Activated CD4-positive, alpha-beta memory T cell treated with anti-CD3 and anti-CD28 coated beads, Interleukin-2, amount 10 ng/mL, durations not matched to agents 7 days and 5 days (primary cell): ENCODE results near the gene CSRP3. TPM values are rescaled to one million over a fixed set of nuclear protein-coding genes. Genes with fewer than 3 reads are reported as not detected.
A peak's percentile ranks its signal among the peaks of the same experiment; 100 is the strongest.

Experiments used
- CTCF ChIA-PET: fragments of 350-600 bp; sonication (Branson Sonifier 250); formaldehyde crosslinking; loops from one replicate; lab custom pipeline; 2021; ENCODE audit warnings: antibody characterized with exemption, inconsistent platforms; lab: Charles Lee
- POLR2A ChIA-PET: fragments of 350-600 bp; sonication (Branson Sonifier 250); formaldehyde crosslinking; loops from one replicate; lab custom pipeline; 2021; ENCODE audit warnings: antibody characterized with exemption; lab: Charles Lee
- DNase-seq: peaks from one replicate; pipeline ENCODE4 v3.0.0-alpha.2; 2020
- H3K27ac Mint-ChIP-seq: one replicate; pipeline ENCODE4 v1.8.0; 2021; ENCODE audit warnings: mild to moderate bottlenecking, mixed read lengths
- H3K27me3 Mint-ChIP-seq: one replicate; pipeline ENCODE4 v1.8.0; 2021; ENCODE audit warnings: mixed read lengths
- H3K36me3 Mint-ChIP-seq: one replicate; pipeline ENCODE4 v1.8.0; 2021; ENCODE audit warnings: low read depth, mixed read lengths
- H3K4me1 Mint-ChIP-seq: one replicate; pipeline ENCODE4 v1.8.0; 2021; ENCODE audit warnings: mixed read lengths
- H3K4me3 Mint-ChIP-seq: one replicate; pipeline ENCODE4 v1.8.0; 2021; ENCODE audit warnings: mild to moderate bottlenecking, mixed read lengths
- H3K9me3 Mint-ChIP-seq: one replicate; pipeline ENCODE4 v1.8.0; 2021; ENCODE audit warnings: mixed read lengths
- total RNA-seq, 2 experiments: library from RNA; stranded (reverse); gene quantifications; one replicate each; pipeline ENCODE4 v1.2.3, GENCODE V29; 2021

CSRP3 gene
- total RNA-seq, 2 experiments from 2014 or later = not detected

GRCh38 chr11:19239039-19239438 lies 37.3 kb upstream of the CSRP3 start:
- H3K9me3 Mint-ChIP-seq = no peaks in the 10 kb centered on the region
- no peaks in the 10 kb centered on the region for H3K27me3 Mint-ChIP-seq
- POLR2A ChIA-PET = interaction anchor here (1.0 to 1.6 kb wide), 3 partner anchors 9 to 168 kb away, joined by 3 to 9 read pairs (median 4); no protein-coding TSS in a partner anchor
- DNase-seq = no peak
- CTCF ChIA-PET = interaction anchor here (0.8 kb wide), 1 partner anchor 165 kb away, joined by 3 read pairs; no protein-coding TSS in a partner anchor
- H3K4me1 Mint-ChIP-seq = peaks cover 50% of the 10 kb centered on the region
- peaks cover 57% of the 10 kb centered on the region for H3K36me3 Mint-ChIP-seq
- H3K4me3 Mint-ChIP-seq = peak overlapping the region; percentile 74
- H3K27ac Mint-ChIP-seq = peak overlapping the region; percentile 34

GRCh38 chr11:19237813-19238212 lies 36.0 kb upstream of the CSRP3 start:
- Mint-ChIP-seq H3K27me3 (no peaks in the 10 kb centered on the region), H3K27ac (no peak overlapping the region), H3K36me3 (peaks cover 63% of the 10 kb centered on the region), H3K9me3 (no peaks in the 10 kb centered on the region), H3K4me1 (peaks cover 44% of the 10 kb centered on the region), H3K4me3 (no peak overlapping the region)
- CTCF ChIA-PET = interaction anchor here (0.9 kb wide), 1 partner anchor 167 kb away, joined by 3 read pairs; no protein-coding TSS in a partner anchor
- POLR2A ChIA-PET = no interaction called here
- DNase-seq = no peak

- DNase-seq = no peak
- H3K36me3 Mint-ChIP-seq = peaks cover 64% of the 10 kb centered on the region
- POLR2A ChIA-PET = no interaction called here
- H3K27ac Mint-ChIP-seq = no peak overlapping the region
- CTCF ChIA-PET = interaction anchor here (0.9 kb wide), 1 partner anchor 167 kb away, joined by 3 read pairs; no protein-coding TSS in a partner anchor
- H3K27me3 Mint-ChIP-seq = no peaks in the 10 kb centered on the region
- no peaks in the 10 kb centered on the region for H3K9me3 Mint-ChIP-seq
- H3K4me1 Mint-ChIP-seq = peaks cover 40% of the 10 kb centered on the region
- H3K4me3 Mint-ChIP-seq = no peak overlapping the region
Observed at GRCh38 chr11:19237381-19237780, 35.6 kb upstream of the CSRP3 start.

GRCh38 chr11:19234231-19234817 lies 32.5 kb upstream of the CSRP3 start:
- CTCF ChIA-PET = no interaction called here
- peaks cover 55% of the 10 kb centered on the region for H3K4me1 Mint-ChIP-seq
- H3K36me3 Mint-ChIP-seq = peaks cover 84% of the 10 kb centered on the region
- H3K9me3 Mint-ChIP-seq = no peaks in the 10 kb centered on the region
- DNase-seq = no peak
- POLR2A ChIA-PET = interaction anchor here (2.1 kb wide), 1 partner anchor 12 kb away, joined by 6 read pairs; no protein-coding TSS in a partner anchor
- H3K27me3 Mint-ChIP-seq = no peaks in the 10 kb centered on the region
- H3K27ac Mint-ChIP-seq = no peak overlapping the region
- H3K4me3 Mint-ChIP-seq = no peak overlapping the region

GRCh38 chr11:19232910-19233503 lies 31.2 kb upstream of the CSRP3 start:
- DNase-seq = no peak
- Mint-ChIP-seq H3K9me3 (no peaks in the 10 kb centered on the region), H3K27ac (no peak overlapping the region), H3K4me3 (no peak overlapping the region), H3K36me3 (peaks cover 86% of the 10 kb centered on the region), H3K4me1 (peaks cover 43% of the 10 kb centered on the region), H3K27me3 (no peaks in the 10 kb centered on the region)
- CTCF ChIA-PET = no interaction called here
- POLR2A ChIA-PET = interaction anchor here (0.6 to 1.4 kb wide), 3 partner anchors 8 to 980 kb away, joined by 3 to 4 read pairs (median 3); partner anchors contain the start of gene E2F8

- H3K27me3 Mint-ChIP-seq = no peaks in the 10 kb centered on the region
- H3K27ac Mint-ChIP-seq = peak overlapping the region; percentile 9
- ChIA-PET CTCF (interaction anchor here (1.1 kb wide), 1 partner anchor 159 kb away, joined by 6 read pairs; no protein-coding TSS in a partner anchor), POLR2A (interaction anchor here (0.6 to 2.1 kb wide), 4 partner anchors 9 to 1310 kb away, joined by 3 to 9 read pairs (median 4); partner anchors contain the start of genes E2F8 and ZDHHC13)
- no peak for DNase-seq
- peaks cover 33% of the 10 kb centered on the region for H3K4me1 Mint-ChIP-seq
- no peak overlapping the region for H3K4me3 Mint-ChIP-seq
- H3K9me3 Mint-ChIP-seq = no peaks in the 10 kb centered on the region
- H3K36me3 Mint-ChIP-seq = peaks cover 80% of the 10 kb centered on the region
Observed at GRCh38 chr11:19229671-19230070, 27.9 kb upstream of the CSRP3 start.

- Mint-ChIP-seq H3K9me3 (no peaks in the 10 kb centered on the region), H3K27me3 (no peaks in the 10 kb centered on the region), H3K4me1 (peaks cover 29% of the 10 kb centered on the region), H3K4me3 (no peak overlapping the region), H3K27ac (no peak overlapping the region), H3K36me3 (peaks cover 76% of the 10 kb centered on the region)
- DNase-seq = no peak
- POLR2A ChIA-PET = interaction anchor here (0.6 to 2.1 kb wide), 4 partner anchors 10 to 1310 kb away, joined by 3 to 9 read pairs (median 4); partner anchors contain the start of genes E2F8 and ZDHHC13
- CTCF ChIA-PET = no interaction called here
Observed at GRCh38 chr11:19228968-19229367, 27.2 kb upstream of the CSRP3 start.

- CTCF ChIA-PET = no interaction called here
- Mint-ChIP-seq H3K9me3 (no peaks in the 10 kb centered on the region), H3K27me3 (no peaks in the 10 kb centered on the region), H3K27ac (no peak overlapping the region), H3K4me3 (no peak overlapping the region), H3K4me1 (peaks cover 24% of the 10 kb centered on the region), H3K36me3 (peaks cover 71% of the 10 kb centered on the region)
- no peak for DNase-seq
- POLR2A ChIA-PET = interaction anchor here (1.2 kb wide), 1 partner anchor 14 kb away, joined by 3 read pairs; the partner anchor contains the start of gene E2F8
Observed at GRCh38 chr11:19226378-19227195, 24.8 kb upstream of the CSRP3 start.

GRCh38 chr11:19225581-19225980 lies 23.8 kb upstream of the CSRP3 start:
- Mint-ChIP-seq H3K27ac (no peak overlapping the region), H3K27me3 (no peaks in the 10 kb centered on the region), H3K36me3 (peaks cover 62% of the 10 kb centered on the region), H3K9me3 (no peaks in the 10 kb centered on the region), H3K4me3 (no peak overlapping the region), H3K4me1 (peaks cover 15% of the 10 kb centered on the region)
- POLR2A ChIA-PET = no interaction called here
- CTCF ChIA-PET = no interaction called here
- DNase-seq = no peak

GRCh38 chr11:19225123-19225522 lies 23.3 kb upstream of the CSRP3 start:
- H3K4me3 Mint-ChIP-seq = no peak overlapping the region
- no peak overlapping the region for H3K27ac Mint-ChIP-seq
- no peak for DNase-seq
- peaks cover 58% of the 10 kb centered on the region for H3K36me3 Mint-ChIP-seq
- ChIA-PET CTCF (interaction anchor here (1.2 kb wide), 1 partner anchor 148 kb away, joined by 3 read pairs; no protein-coding TSS in a partner anchor), POLR2A (no interaction called here)
- no peaks in the 10 kb centered on the region for H3K9me3 Mint-ChIP-seq
- no peaks in the 10 kb centered on the region for H3K27me3 Mint-ChIP-seq
- peaks cover 10% of the 10 kb centered on the region for H3K4me1 Mint-ChIP-seq

- no peak for DNase-seq
- peaks cover 3% of the 10 kb centered on the region for H3K4me1 Mint-ChIP-seq
- H3K4me3 Mint-ChIP-seq = no peak overlapping the region
- ChIA-PET CTCF (interaction anchor here (1.2 kb wide), 1 partner anchor 39 kb away, joined by 3 read pairs; no protein-coding TSS in a partner anchor), POLR2A (no interaction called here)
- H3K27me3 Mint-ChIP-seq = peaks cover under 1% of the 10 kb centered on the region
- H3K27ac Mint-ChIP-seq = no peak overlapping the region
- H3K36me3 Mint-ChIP-seq = peaks cover 26% of the 10 kb centered on the region
- no peaks in the 10 kb centered on the region for H3K9me3 Mint-ChIP-seq
Observed at GRCh38 chr11:19220903-19221724, 19.3 kb upstream of the CSRP3 start.
